K562 (cell line): ENCODE results near the gene NR6A1. TPM values are rescaled to one million over a fixed set of nuclear protein-coding genes. Genes with fewer than 3 reads are reported as not detected.

Experiments
- ATAC-seq: fragments of 200-7000 bp; cut with Tn5 transposase; 3 replicates; pipeline ENCODE4 v1.9.1; 2020; ENCODE audit warnings: moderate library complexity
- BruUV-seq: library from RNA; stranded (reverse); fragments of 400-500 nt; replicated peaks from 2 replicates; lab custom pipeline; 2021; lab: Mats Ljungman, UMichigan
- CTCF ChIA-PET: fragments of 300-600 bp; formaldehyde crosslinking; extraction: SDS; loops from one replicate; lab custom pipeline; 2021; ENCODE audit warnings: low intra/inter-chr PET ratio; lab: Yijun Ruan, JAX
- POLR2A ChIA-PET: fragments of 300-600, 350-650 bp; sonication (Branson Sonifier 250); formaldehyde crosslinking; extraction: SDS; loops from one replicate; lab custom pipeline; 2021; ENCODE audit warnings: antibody characterized with exemption, inconsistent platforms; lab: Yijun Ruan, JAX
- DNase-seq, 4 experiments: peaks; one replicate each; pipeline versions ENCODE4 v3.0.0 to v3.0.0-alpha.2; 2011 to 2018; ENCODE audit warnings: low spot score in 3 of 4, mixed read lengths in 3 of 4; ENCODE audit errors: extremely low read depth in 1 of 4
- FAIRE-seq: peaks from 2 replicates; lab custom pipeline; 2011; peaks lifted over from hg19 to GRCh38; lab: Jason Lieb, UNC
- H2AFZ ChIP-seq: 2 replicates; pipeline ENCODE4 v1.6.0; 2011; ENCODE audit warnings: low read depth, low read length, control low read depth, inconsistent platforms
- H3K27ac ChIP-seq: fragments of 200-600 bp; 3 replicates; pipeline ENCODE4 v1.8.0; 2011; ENCODE audit warnings: low read depth, mild to moderate bottlenecking, control low read depth, inconsistent platforms, low read length, moderate library complexity, mixed read lengths; ENCODE audit errors: extremely low read depth
- H3K27me3 ChIP-seq, 2 experiments: fragments of 300-600 bp in 1 of 2; 2 replicates in 1 of 2; 3 replicates in 1 of 2; pipeline versions ENCODE4 v1.6.0 to v1.8.0; 2011; ENCODE audit warnings: inconsistent platforms in 2 of 2, low read length in 2 of 2, mild to moderate bottlenecking in 1 of 2, mixed read lengths in 1 of 2, moderate library complexity in 1 of 2; ENCODE audit not compliant: control insufficient read depth in 2 of 2, insufficient read depth in 2 of 2
- H3K36me3 ChIP-seq: fragments of 300-600 bp; 3 replicates; pipeline ENCODE4 v1.8.0; 2011; ENCODE audit warnings: mild to moderate bottlenecking, low read length, inconsistent platforms; ENCODE audit not compliant: control insufficient read depth, insufficient read depth
- H3K4me1 ChIP-seq, 2 experiments: fragments of 200-600 bp in 1 of 2; replicated peaks in 1 of 2; 2 replicates in 1 of 2; 3 replicates in 1 of 2; pipeline versions ENCODE4 v1.5.1 to v1.8.0; 2011; ENCODE audit warnings: inconsistent platforms in 2 of 2, low read length in 2 of 2, mild to moderate bottlenecking in 1 of 2, mixed read lengths in 1 of 2, moderate library complexity in 1 of 2; ENCODE audit not compliant: control insufficient read depth in 2 of 2, insufficient read depth in 2 of 2
- H3K4me2 ChIP-seq: 2 replicates; pipeline ENCODE4 v1.6.1; 2011; ENCODE audit warnings: low read length, control low read depth, inconsistent platforms, mixed read lengths; ENCODE audit not compliant: insufficient read depth
- H3K4me3 ChIP-seq: fragments of 200-600 bp; sonication (generic), shearing (Covaris generic); 2 replicates; pipeline ENCODE4 v1.5.1; 2016; ENCODE audit warnings: control low read depth, inconsistent platforms
- H3K79me2 ChIP-seq: fragments of 200-600 bp; 3 replicates; pipeline ENCODE4 v1.8.0; 2011; ENCODE audit warnings: low read length, inconsistent platforms; ENCODE audit not compliant: control insufficient read depth, insufficient read depth
- H3K9ac ChIP-seq, 2 experiments: 2 replicates each; pipeline versions ENCODE4 v1.6.0 to v1.6.1; 2011; ENCODE audit warnings: low read depth in 2 of 2, low read length in 2 of 2, control low read depth in 1 of 2, inconsistent platforms in 1 of 2, mild to moderate bottlenecking in 1 of 2, mixed read lengths in 1 of 2; ENCODE audit not compliant: insufficient read depth in 1 of 2
- H3K9me1 ChIP-seq: one replicate; pipeline ENCODE4 v1.6.0; 2011; ENCODE audit warnings: inconsistent platforms, mild to moderate bottlenecking, low read length, moderate library complexity; ENCODE audit not compliant: control insufficient read depth, insufficient read depth
- H3K9me3 ChIP-seq: replicated peaks from 2 replicates; pipeline ENCODE4 v1.5.1; 2011; ENCODE audit warnings: low read depth, low read length, inconsistent platforms; ENCODE audit not compliant: control insufficient read depth, insufficient read depth
- H4K20me1 ChIP-seq: replicated peaks from 2 replicates; pipeline ENCODE4 v1.6.1; 2011; ENCODE audit warnings: low read length, inconsistent platforms, mixed read lengths; ENCODE audit not compliant: control insufficient read depth, insufficient read depth
- ARID1B ChIP-seq: fragments of 450-650 bp; IDR thresholded peaks from 2 replicates; pipeline ENCODE4 v1.6.1; 2016; ENCODE audit warnings: antibody characterized with exemption, mild to moderate bottlenecking, inconsistent platforms
- TBP ChIP-seq: optimal IDR thresholded peaks from 2 replicates; pipeline ENCODE3; 2011; ENCODE audit warnings: low read depth, low read length, improper control_type of control experiment
- ZFP91 ChIP-seq: sonication (generic); formaldehyde crosslinking; IDR thresholded peaks from 2 replicates; pipeline ENCODE4 v1.8.0; 2022; ENCODE audit warnings: mild to moderate bottlenecking, missing genetic modification reagents
- ZNF165 ChIP-seq: fragments of 250-450 bp; sonication (Bioruptor Pico); IDR thresholded peaks from 2 replicates; pipeline ENCODE4 v1.4.0; 2020; ENCODE audit warnings: borderline replicate concordance
- ZNF280B ChIP-seq: fragments of 250-450 bp; sonication (Bioruptor Pico); IDR thresholded peaks from 2 replicates; pipeline ENCODE4 v1.5.1; 2021; ENCODE audit warnings: mild to moderate bottlenecking
- WGBS: fragments of 100-300 bp; shearing (Covaris generic); methylation state at CpG from one replicate; pipeline ENCODE4 v1.1.6; 2016; ENCODE audit warnings: low coverage, mixed read lengths; ENCODE audit not compliant: insufficient coverage; ENCODE audit errors: missing lambda C conversion rate; 5-methylcytosine and 5-hydroxymethylcytosine counted together
- in situ Hi-C: fragments of 300-500 bp; cut with MboI; formaldehyde crosslinking; loops from 4 replicates; pipeline ENCODE4 v1.15.0; 2018; ENCODE audit warnings: inconsistent platforms, mixed read lengths
- intact Hi-C: fragments of 100-400 bp; cut with micrococcal nuclease; formaldehyde crosslinking; loops from 2 replicates; pipeline ENCODE4 v1.14.2; 2022
- polyA plus RNA-seq, 8 experiments: library from polyadenylated mRNA; depleted of rRNA in 4 of 8; stranded (reverse) in 5 of 8; unstranded in 3 of 8; fragments of >200 nt; fragmentation: Nextera tagmentation in 2 of 8; fragmentation: Illumina TruSeq in 1 of 8; extraction: Ambion mirVana in 2 of 8; extraction: Trizol in 1 of 8; gene quantifications; 2 replicates each; pipeline versions ENCODE4 v1.2.1 to v1.2.3, GENCODE V29; 2011 to 2014; ENCODE audit warnings: inconsistent platforms in 1 of 8, missing spikeins in 1 of 8
- total RNA-seq, 7 experiments: library from RNA; depleted of rRNA in 6 of 7; stranded (reverse); fragments of >200 nt in 6 of 7; fragmentation: Illumina TruSeq in 2 of 7; extraction: Trizol in 2 of 7; gene quantifications; 2 replicates each; pipeline versions ENCODE4 v1.2.1 to v1.2.3, GENCODE V29; 2011 to 2021; ENCODE audit warnings: low replicate concordance in 1 of 7

Gene NR6A1
- total and polyA plus RNA-seq, 9 of the 15 experiments (the other 6 are each of a cell fraction or from before 2014, with no cell fraction given): 9.7 to 55.4 (median 28.3) TPM

- no peak for DNase-seq
- ATAC-seq: no peak
- in situ Hi-C loops: no loop called here
- no peak for FAIRE-seq
- no TSS peak for BruUV-seq
- H3K79me2 ChIP-seq: no peaks in the 10 kb centered on the region
- no peaks in the 10 kb centered on the region for H3K9me1 ChIP-seq
- H2AFZ ChIP-seq: no peak overlapping the region
- H3K4me1 ChIP-seq: no peaks in the 10 kb centered on the region; a peak in 1 of 5 replicates
- H3K36me3 ChIP-seq: peaks cover 69% of the 10 kb centered on the region
- ChIA-PET CTCF (no interaction called here), POLR2A (interaction anchor here (0.8 to 2.5 kb wide), 2 partner anchors 10 to 53 kb away, joined by 3 to 13 read pairs; no protein-coding TSS in a partner anchor)
- H3K27ac ChIP-seq: no peak overlapping the region
- H3K9ac ChIP-seq: no peak overlapping the region
- no peak overlapping the region for H3K4me2 ChIP-seq
- no peaks in the 10 kb centered on the region for H3K9me3 ChIP-seq
- H3K4me3 ChIP-seq: no peak overlapping the region
- WGBS: 95% methylated on average over 2 of the region's 2 CpGs
- TF ChIP-seq ARID1B (no peak), ZNF280B (CRISPR knock-in tag) (no peak), TBP (no peak), ZNF165 (CRISPR knock-in tag) (no peak), ZFP91 (CRISPR knock-in tag) (no peak)
- intact Hi-C loops: no loop called here
- H4K20me1 ChIP-seq: no peaks in the 10 kb centered on the region; the same call in 1 of the 2 replicates
- H3K27me3 ChIP-seq: no peaks in the 10 kb centered on the region
Measured at GRCh38 chr9:124526174-124526573, 244.9 kb downstream of the NR6A1 start.
